Upper lobe of left lung (tissue), 6 donors: ENCODE measurements around the gene CCL26. TPM values are rescaled to one million over a fixed set of nuclear protein-coding genes. Genes with fewer than 3 reads are reported as not detected.
A peak's percentile ranks its signal among the peaks of the same experiment; 100 is the strongest.
"Not testable (repeated sequence)": the region's sequence is repeated elsewhere in the genome, so short reads cannot be mapped to it uniquely, and the experiment has no call there.

Source experiments
- ATAC-seq, 2 donors: fragments of 200-7000 bp; cut with Tn5 transposase; one replicate each; pipeline ENCODE4 v1.9.1; 2022; ENCODE audit warnings: mild to moderate bottlenecking in 2 of 2, moderate library complexity in 2 of 2; ENCODE audit not compliant: low FRiP score in 2 of 2
- DNase-seq, 2 donors: peaks; one replicate each; pipeline ENCODE4 v3.0.0-alpha.2; 2019 to 2020
- H3K27ac ChIP-seq, 4 donors: fragments of 200-600 bp; sonication (generic); one replicate each; pipeline ENCODE4 v1.5.1; 2016 to 2019
- H3K27me3 ChIP-seq, 4 donors: fragments of 200-600 bp; sonication (generic); one replicate each; pipeline ENCODE4 v1.5.1; 2017 to 2019
- H3K36me3 ChIP-seq, 4 donors: fragments of 200-600 bp; sonication (generic); one replicate each; pipeline ENCODE4 v1.5.1; 2016 to 2019
- H3K4me1 ChIP-seq, 4 donors: fragments of 200-600 bp; sonication (generic); one replicate each; pipeline ENCODE4 v1.5.1; 2018 to 2019
- H3K4me3 ChIP-seq, 4 donors: fragments of 200-600 bp; sonication (generic); one replicate each; pipeline ENCODE4 v1.5.1; 2017 to 2019; ENCODE audit warnings: mild to moderate bottlenecking in 2 of 4, moderate library complexity in 1 of 4
- H3K9me3 ChIP-seq, 4 donors: fragments of 200-600 bp; sonication (generic); one replicate each; pipeline ENCODE4 v1.5.1; 2018 to 2019
- CTCF ChIP-seq, 6 experiments: fragments of 450-650 bp in 4 of 6; fragments of 200-600 bp in 2 of 6; sonication (generic) in 2 of 6; IDR thresholded peaks; one replicate each; pipeline ENCODE4 v1.5.1; 2016 to 2019; ENCODE audit warnings: antibody characterized with exemption in 6 of 6
- EP300 ChIP-seq, 4 donors: sonication (generic); formaldehyde crosslinking; IDR thresholded peaks; one replicate each; pipeline ENCODE4 v1.5.1; 2017; ENCODE audit warnings: antibody characterized with exemption in 4 of 4, control low read depth in 2 of 4
- POLR2A ChIP-seq, 4 donors: fragments of 450-650 bp; IDR thresholded peaks; one replicate each; pipeline ENCODE4 v1.5.1; 2016 to 2017; ENCODE audit warnings: antibody characterized with exemption in 4 of 4, mild to moderate bottlenecking in 2 of 4
- POLR2AphosphoS5 ChIP-seq, 2 donors: sonication (generic); formaldehyde crosslinking; IDR thresholded peaks; one replicate each; pipeline ENCODE4 v1.5.1; 2017; ENCODE audit warnings: antibody characterized with exemption in 2 of 2
- WGBS, 2 donors: methylation state at CpG; one replicate each; pipeline ENCODE4 v1.1.5; 2017 to 2018; 5-methylcytosine and 5-hydroxymethylcytosine counted together
- total RNA-seq, 6 donors: library from RNA; depleted of rRNA in 4 of 6; stranded (reverse); fragments of >200 nt in 4 of 6; gene quantifications; one replicate each; pipeline versions ENCODE4 v1.1.0 to v1.2.1, GENCODE V29; 2016 to 2021
- donor health status: DM: no; HTN: no; CAD: no; lungs with moderate emphysema.
- donor health status: DM: no; HTN: yes; CAD: no; lungs with severe emphysema.

Gene CCL26
- total RNA-seq, 6 donors from 2014 or later, result 0.71 to 3.6 TPM; not detected in 4

- ATAC-seq, result peak in 1 of 2 donors; percentile 24
- TF ChIP-seq POLR2AphosphoS5 (IDR thresholded peaks at IDR 0.05), result no peak
- no peak for TF ChIP-seq CTCF (IDR thresholded peaks at IDR 0.05)
- no peak for TF ChIP-seq EP300 (IDR thresholded peaks at IDR 0.05)
- TF ChIP-seq POLR2A (IDR thresholded peaks at IDR 0.05), result no peak
- no peaks in the 10 kb centered on the region for H3K9me3 ChIP-seq
- DNase-seq, result no peak
- peaks cover 0 to 5% (median 2%) of the 10 kb centered on the region in 4 donors for H3K4me1 ChIP-seq
- H3K27ac ChIP-seq, result no peak overlapping the region
- 64 to 67% methylated on average over 12 of the region's 12 CpGs for WGBS, 2 donors
- no peaks in the 10 kb centered on the region for H3K36me3 ChIP-seq
- no peak overlapping the region for H3K4me3 ChIP-seq
- no peaks in the 10 kb centered on the region for H3K27me3 ChIP-seq
Observed at GRCh38 chr7:75776295-75776971, 4.4 kb upstream of the CCL26 start.

- ATAC-seq, H3K9me3 ChIP-seq, H3K27me3 ChIP-seq, H3K4me3 ChIP-seq, H3K4me1 ChIP-seq, H3K36me3 ChIP-seq, DNase-seq, H3K27ac ChIP-seq: not testable (repeated sequence)
- 86 to 88% methylated on average over 6 of the region's 6 CpGs for WGBS, 2 donors
Observed at GRCh38 chr7:75773958-75774357, 1.9 kb upstream of the CCL26 start.

GRCh38 chr7:75771224-75771623 is 787 bp downstream of the CCL26 start:
- DNase-seq (no peak), ATAC-seq (peak in 1 of 2 donors; percentile 49)
- 83 to 88% methylated on average over 1 of the region's 1 CpG for WGBS, 2 donors
- Histone ChIP-seq H3K27me3 (no peaks in the 10 kb centered on the region), H3K27ac (no peak overlapping the region), H3K4me3 (no peak overlapping the region), H3K4me1 (peaks cover 0 to 5% (median 2%) of the 10 kb centered on the region in 4 donors), H3K36me3 (no peaks in the 10 kb centered on the region), H3K9me3 (no peaks in the 10 kb centered on the region)
- TF ChIP-seq EP300 (IDR thresholded peaks at IDR 0.05) (no peak), POLR2A (IDR thresholded peaks at IDR 0.05) (no peak), CTCF (IDR thresholded peaks at IDR 0.05) (no peak), POLR2AphosphoS5 (IDR thresholded peaks at IDR 0.05) (no peak)

- Histone ChIP-seq H3K27ac (no peak overlapping the region), H3K27me3 (no peaks in the 10 kb centered on the region), H3K4me1 (peaks cover 0 to 8% (median 4%) of the 10 kb centered on the region in 4 donors), H3K4me3 (no peak overlapping the region), H3K9me3 (no peaks in the 10 kb centered on the region), H3K36me3 (no peaks in the 10 kb centered on the region)
- TF ChIP-seq CTCF (IDR thresholded peaks at IDR 0.05) (peak; percentile 58 to 84 (median 74)), POLR2A (IDR thresholded peaks at IDR 0.05) (no peak)
- 11 to 12% methylated on average over 2 of the region's 2 CpGs for WGBS, 2 donors
- ATAC-seq (peak; percentile 83 to 88), DNase-seq (no peak)
Observed at GRCh38 chr7:75762350-75762917, 9.6 kb downstream of the CCL26 start.

GRCh38 chr7:75761801-75762200 is 10.2 kb downstream of the CCL26 start:
- WGBS, 2 donors, result 88 to 94% methylated on average over 3 of the region's 3 CpGs
- not testable (repeated sequence) for DNase-seq, ATAC-seq, H3K4me1 ChIP-seq, H3K27ac ChIP-seq, H3K27me3 ChIP-seq, H3K9me3 ChIP-seq, H3K4me3 ChIP-seq, H3K36me3 ChIP-seq

GRCh38 chr7:75758491-75758890 is 13.5 kb downstream of the CCL26 start:
- TF ChIP-seq EP300 (IDR thresholded peaks at IDR 0.05), result no peak
- TF ChIP-seq POLR2A (IDR thresholded peaks at IDR 0.05), result no peak
- TF ChIP-seq POLR2AphosphoS5 (IDR thresholded peaks at IDR 0.05), result no peak
- TF ChIP-seq CTCF (IDR thresholded peaks at IDR 0.05), result no peak
- no peak for ATAC-seq
- 50 to 78% methylated on average over 2 of the region's 2 CpGs for WGBS, 2 donors
- H3K36me3 ChIP-seq, result no peaks in the 10 kb centered on the region
- H3K27ac ChIP-seq, result no peak overlapping the region
- DNase-seq, result no peak
- H3K27me3 ChIP-seq, result no peaks in the 10 kb centered on the region
- no peak overlapping the region for H3K4me3 ChIP-seq
- no peaks in the 10 kb centered on the region for H3K9me3 ChIP-seq
- H3K4me1 ChIP-seq, result peaks cover 0 to 8% (median 4%) of the 10 kb centered on the region in 4 donors
